Measurements from ENCODE around the gene SPSB1. TPM values are rescaled to one million over a fixed set of nuclear protein-coding genes. Genes with fewer than 3 reads are reported as not detected.

The SPSB1 gene
- polyA plus RNA-seq, 1 donor from 2014 or later = 1.4 TPM

DNA sequence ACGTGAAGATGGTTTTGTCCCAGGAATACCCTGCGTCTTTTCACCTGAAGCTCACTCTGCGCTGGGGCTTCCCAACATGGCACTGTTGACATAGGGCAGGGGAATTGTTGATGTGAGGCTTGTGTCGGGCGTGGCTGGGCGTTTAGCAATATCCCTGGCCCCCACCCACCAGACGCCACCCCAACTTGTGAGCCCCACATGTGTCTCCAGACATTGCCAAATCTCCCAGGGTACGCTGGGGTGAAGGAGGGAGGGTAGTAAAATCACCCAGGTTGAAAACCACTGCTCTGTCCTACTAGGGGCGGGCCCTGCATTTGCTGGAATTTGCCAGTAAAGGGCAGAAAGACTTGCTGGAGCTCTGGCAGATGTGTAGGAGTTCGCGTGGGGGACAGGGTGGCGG, 36.0 kb downstream of the SPSB1 start:
- H3K9ac ChIP-seq (ENCODE audit: low read length) = no peak overlapping the region
- no peaks in the 10 kb centered on the region for H3K27me3 ChIP-seq (ENCODE audit: insufficient read depth, low read depth, low read length)
- no peak overlapping the region for H3K4me3 ChIP-seq (ENCODE audit: low read length)
- H3K27ac ChIP-seq (ENCODE audit: low read length) = no peak overlapping the region
- TF ChIP-seq TAF1 (IDR thresholded peaks at IDR 0.05; ENCODE audit: low read depth) = no peak
- no peaks in the 10 kb centered on the region for H3F3A ChIP-seq (ENCODE audit: insufficient read depth, low read length, poor library complexity, severe bottlenecking)
- H3K9me2 ChIP-seq (ENCODE audit: insufficient read depth, low read length) = no peaks in the 10 kb centered on the region
- no peak overlapping the region for H2AFZ ChIP-seq (ENCODE audit: low read depth, low read length)
- no peak overlapping the region for H3K4me2 ChIP-seq (ENCODE audit: low read length)
- no peaks in the 10 kb centered on the region for H3K36me3 ChIP-seq (ENCODE audit: insufficient read depth, low read length)
- H3K79me2 ChIP-seq (replicated peaks; ENCODE audit: insufficient read depth, low read length) = no peaks in the 10 kb centered on the region
- H4K20me1 ChIP-seq (ENCODE audit: insufficient read depth) = no peaks in the 10 kb centered on the region
- H3K9me3 ChIP-seq (ENCODE audit: low read length) = no peaks in the 10 kb centered on the region

DNA sequence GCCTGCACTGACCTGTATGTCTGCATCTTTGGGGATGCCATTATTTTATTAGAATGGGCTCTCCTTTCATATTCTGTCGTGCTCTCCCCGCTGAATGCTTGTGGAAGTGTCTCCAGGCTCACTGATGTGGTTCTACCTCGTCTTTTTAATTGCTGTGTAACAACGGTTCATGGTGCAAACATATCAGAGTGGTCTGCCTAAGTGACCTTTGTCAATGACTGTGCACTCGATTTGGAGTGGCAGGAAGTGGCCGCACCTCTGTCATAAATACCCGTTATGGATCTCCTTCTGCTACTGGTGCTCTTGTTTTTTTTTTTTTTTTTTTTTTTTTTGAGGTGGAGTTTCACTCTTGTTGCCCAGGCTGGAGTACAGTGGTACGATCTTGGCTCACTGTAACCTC, 38.3 kb downstream of the SPSB1 start:
- H2AFZ ChIP-seq (ENCODE audit: low read depth, low read length) = no peak overlapping the region
- no peaks in the 10 kb centered on the region for H3K79me2 ChIP-seq (replicated peaks; ENCODE audit: insufficient read depth, low read length)
- H3K27ac ChIP-seq (ENCODE audit: low read length) = no peak overlapping the region
- no peaks in the 10 kb centered on the region for H3K9me3 ChIP-seq (ENCODE audit: low read length)
- no peak for TF ChIP-seq TAF1 (IDR thresholded peaks at IDR 0.05; ENCODE audit: low read depth)
- no peak for TF ChIP-seq RAD21 (conservative IDR thresholded peaks at IDR 0.05)
- TF ChIP-seq, protein P1, sequence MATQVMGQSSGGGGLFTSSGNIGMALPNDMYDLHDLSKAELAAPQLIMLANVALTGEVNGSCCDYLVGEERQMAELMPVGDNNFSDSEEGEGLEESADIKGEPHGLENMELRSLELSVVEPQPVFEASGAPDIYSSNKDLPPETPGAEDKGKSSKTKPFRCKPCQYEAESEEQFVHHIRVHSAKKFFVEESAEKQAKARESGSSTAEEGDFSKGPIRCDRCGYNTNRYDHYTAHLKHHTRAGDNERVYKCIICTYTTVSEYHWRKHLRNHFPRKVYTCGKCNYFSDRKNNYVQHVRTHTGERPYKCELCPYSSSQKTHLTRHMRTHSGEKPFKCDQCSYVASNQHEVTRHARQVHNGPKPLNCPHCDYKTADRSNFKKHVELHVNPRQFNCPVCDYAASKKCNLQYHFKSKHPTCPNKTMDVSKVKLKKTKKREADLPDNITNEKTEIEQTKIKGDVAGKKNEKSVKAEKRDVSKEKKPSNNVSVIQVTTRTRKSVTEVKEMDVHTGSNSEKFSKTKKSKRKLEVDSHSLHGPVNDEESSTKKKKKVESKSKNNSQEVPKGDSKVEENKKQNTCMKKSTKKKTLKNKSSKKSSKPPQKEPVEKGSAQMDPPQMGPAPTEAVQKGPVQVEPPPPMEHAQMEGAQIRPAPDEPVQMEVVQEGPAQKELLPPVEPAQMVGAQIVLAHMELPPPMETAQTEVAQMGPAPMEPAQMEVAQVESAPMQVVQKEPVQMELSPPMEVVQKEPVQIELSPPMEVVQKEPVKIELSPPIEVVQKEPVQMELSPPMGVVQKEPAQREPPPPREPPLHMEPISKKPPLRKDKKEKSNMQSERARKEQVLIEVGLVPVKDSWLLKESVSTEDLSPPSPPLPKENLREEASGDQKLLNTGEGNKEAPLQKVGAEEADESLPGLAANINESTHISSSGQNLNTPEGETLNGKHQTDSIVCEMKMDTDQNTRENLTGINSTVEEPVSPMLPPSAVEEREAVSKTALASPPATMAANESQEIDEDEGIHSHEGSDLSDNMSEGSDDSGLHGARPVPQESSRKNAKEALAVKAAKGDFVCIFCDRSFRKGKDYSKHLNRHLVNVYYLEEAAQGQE (IDR thresholded peaks at IDR 0.05; ENCODE audit: borderline replicate concordance) = no peak
- no peak for TF ChIP-seq EZH2 (IDR thresholded peaks at IDR 0.05; ENCODE audit: borderline replicate concordance, insufficient read depth, low read length, poor library complexity, severe bottlenecking)
- TF ChIP-seq, protein P2, sequence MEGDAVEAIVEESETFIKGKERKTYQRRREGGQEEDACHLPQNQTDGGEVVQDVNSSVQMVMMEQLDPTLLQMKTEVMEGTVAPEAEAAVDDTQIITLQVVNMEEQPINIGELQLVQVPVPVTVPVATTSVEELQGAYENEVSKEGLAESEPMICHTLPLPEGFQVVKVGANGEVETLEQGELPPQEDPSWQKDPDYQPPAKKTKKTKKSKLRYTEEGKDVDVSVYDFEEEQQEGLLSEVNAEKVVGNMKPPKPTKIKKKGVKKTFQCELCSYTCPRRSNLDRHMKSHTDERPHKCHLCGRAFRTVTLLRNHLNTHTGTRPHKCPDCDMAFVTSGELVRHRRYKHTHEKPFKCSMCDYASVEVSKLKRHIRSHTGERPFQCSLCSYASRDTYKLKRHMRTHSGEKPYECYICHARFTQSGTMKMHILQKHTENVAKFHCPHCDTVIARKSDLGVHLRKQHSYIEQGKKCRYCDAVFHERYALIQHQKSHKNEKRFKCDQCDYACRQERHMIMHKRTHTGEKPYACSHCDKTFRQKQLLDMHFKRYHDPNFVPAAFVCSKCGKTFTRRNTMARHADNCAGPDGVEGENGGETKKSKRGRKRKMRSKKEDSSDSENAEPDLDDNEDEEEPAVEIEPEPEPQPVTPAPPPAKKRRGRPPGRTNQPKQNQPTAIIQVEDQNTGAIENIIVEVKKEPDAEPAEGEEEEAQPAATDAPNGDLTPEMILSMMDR (IDR thresholded peaks at IDR 0.05; ENCODE audit: poor library complexity, severe bottlenecking) = no peak
- TF ChIP-seq EP300 (conservative IDR thresholded peaks at IDR 0.05; ENCODE audit: poor library complexity, severe bottlenecking) = no peak
- no peaks in the 10 kb centered on the region for H4K20me1 ChIP-seq (ENCODE audit: insufficient read depth)
- no peaks in the 10 kb centered on the region for H3K9me2 ChIP-seq (ENCODE audit: insufficient read depth, low read length)
- H3K27me3 ChIP-seq (ENCODE audit: insufficient read depth, low read depth, low read length) = no peaks in the 10 kb centered on the region
- no peak overlapping the region for H3K4me3 ChIP-seq (ENCODE audit: low read length)
- no peak overlapping the region for H3K9ac ChIP-seq (ENCODE audit: low read length)
- no peak overlapping the region for H3K4me2 ChIP-seq (ENCODE audit: low read length)
- no peaks in the 10 kb centered on the region for H3F3A ChIP-seq (ENCODE audit: insufficient read depth, low read length, poor library complexity, severe bottlenecking)
- H3K36me3 ChIP-seq (ENCODE audit: insufficient read depth, low read length) = no peaks in the 10 kb centered on the region

DNA sequence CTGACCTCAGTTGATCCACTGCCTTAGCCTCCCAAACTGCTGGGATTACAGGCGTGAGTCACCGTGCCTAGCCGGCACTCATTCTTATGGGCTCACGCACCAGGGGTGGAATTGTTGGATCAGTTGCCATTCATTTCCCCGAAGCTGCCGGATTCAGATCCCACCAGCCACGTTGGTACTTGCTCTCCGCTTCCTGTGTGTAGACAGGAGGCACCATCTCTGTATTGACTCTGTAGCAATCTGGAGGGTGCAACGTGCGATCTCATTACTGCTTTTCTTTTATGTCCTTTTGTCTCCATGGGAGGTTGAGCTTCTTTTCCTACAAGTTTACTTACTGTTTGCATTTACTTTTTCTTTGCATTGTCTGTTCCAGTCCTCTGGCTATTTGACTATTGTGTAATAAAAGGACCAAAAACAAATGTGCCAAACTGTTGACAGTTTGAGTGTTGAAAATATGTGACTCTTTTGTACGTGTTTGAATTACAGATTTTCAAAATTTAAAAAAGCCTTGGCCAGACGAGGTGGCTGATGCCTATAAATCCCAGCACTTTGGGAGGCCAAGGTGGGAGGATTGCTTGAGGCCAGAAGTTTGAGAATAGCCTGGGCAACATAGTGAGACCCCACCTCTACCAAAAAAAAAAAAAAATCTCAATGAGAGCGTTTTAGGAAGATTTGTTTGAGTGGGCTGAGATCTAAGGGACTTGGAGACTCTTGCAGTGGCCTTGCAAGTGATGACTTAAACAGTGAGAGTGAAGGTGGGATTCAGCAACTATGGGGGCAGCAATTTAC, 39.1 kb downstream of the SPSB1 start:
- Histone ChIP-seq H4K20me1 (ENCODE audit: insufficient read depth) (no peaks in the 10 kb centered on the region), H3K4me3 (ENCODE audit: low read length) (no peak overlapping the region), H3F3A (ENCODE audit: insufficient read depth, low read length, poor library complexity, severe bottlenecking) (no peaks in the 10 kb centered on the region), H3K27me3 (ENCODE audit: insufficient read depth, low read depth, low read length) (no peaks in the 10 kb centered on the region), H3K27ac (ENCODE audit: low read length) (no peak overlapping the region), H3K9ac (ENCODE audit: low read length) (no peak overlapping the region), H3K36me3 (ENCODE audit: insufficient read depth, low read length) (no peaks in the 10 kb centered on the region), H3K79me2 (replicated peaks; ENCODE audit: insufficient read depth, low read length) (no peaks in the 10 kb centered on the region), H2AFZ (ENCODE audit: low read depth, low read length) (no peak overlapping the region), H3K9me3 (ENCODE audit: low read length) (no peaks in the 10 kb centered on the region), H3K9me2 (ENCODE audit: insufficient read depth, low read length) (no peaks in the 10 kb centered on the region), H3K4me2 (ENCODE audit: low read length) (no peak overlapping the region)
- TF ChIP-seq MXI1 (conservative IDR thresholded peaks at IDR 0.05; ENCODE audit: poor library complexity, severe bottlenecking) (no peak), EP300 (conservative IDR thresholded peaks at IDR 0.05; ENCODE audit: poor library complexity, severe bottlenecking) (no peak)

Measured in neural cell (in vitro differentiated cells).